Heart right ventricle (tissue), 16 donors: ENCODE data around the gene TIMM44. TPM values are rescaled to one million over a fixed set of nuclear protein-coding genes. Genes with fewer than 3 reads are reported as not detected.

Experiments used
- ATAC-seq, 8 donors: fragments of 200-7000 bp; cut with Tn5 transposase; one replicate each; pipeline ENCODE4 v1.9.1; 2020; ENCODE audit warnings: mild to moderate bottlenecking in 8 of 8, moderate library complexity in 8 of 8, moderate number of reproducible peaks in 1 of 8
- DNase-seq, 2 donors: peaks; one replicate each; pipeline ENCODE4 v3.0.0-alpha.2; 2020
- H3K27ac ChIP-seq, 10 donors: fragments of 200-600 bp; sonication (generic) in 2 of 10; one replicate each; pipeline versions ENCODE4 v1.5.0 to v1.8.0; 2020 to 2022; ENCODE audit warnings: mild to moderate bottlenecking in 3 of 10
- H3K27me3 ChIP-seq, 7 donors: fragments of 200-600 bp; one replicate each; pipeline ENCODE4 v1.8.0; 2021 to 2022; ENCODE audit warnings: mild to moderate bottlenecking in 2 of 7
- H3K36me3 ChIP-seq, 9 donors: fragments of 200-600 bp; sonication (generic) in 1 of 9; one replicate each; pipeline versions ENCODE4 v1.5.0 to v1.8.0; 2020 to 2022; ENCODE audit warnings: mild to moderate bottlenecking in 2 of 9
- H3K4me1 ChIP-seq, 9 donors: fragments of 200-600 bp; sonication (generic) in 1 of 9; one replicate each; pipeline versions ENCODE4 v1.5.0 to v1.8.0; 2020 to 2022; ENCODE audit warnings: mild to moderate bottlenecking in 4 of 9
- H3K4me3 ChIP-seq, 10 donors: fragments of 200-600 bp; sonication (generic) in 2 of 10; one replicate each; pipeline versions ENCODE4 v1.5.0 to v1.8.0; 2020 to 2022; ENCODE audit warnings: mild to moderate bottlenecking in 7 of 10, moderate library complexity in 2 of 10
- H3K9me3 ChIP-seq, 11 donors: fragments of 200-600 bp in 10 of 11; sonication (generic) in 2 of 11; one replicate each; pipeline versions ENCODE4 v1.5.0 to v1.8.0; 2013 to 2022; ENCODE audit warnings: mild to moderate bottlenecking in 2 of 11, control low read depth in 1 of 11, moderate library complexity in 1 of 11
- CTCF ChIP-seq, 9 donors: fragments of 200-600 bp; sonication (generic) in 2 of 9; IDR thresholded peaks; one replicate each; pipeline versions ENCODE4 v1.5.0 to v1.8.0; 2021 to 2022; ENCODE audit warnings: antibody characterized with exemption in 9 of 9, mild to moderate bottlenecking in 5 of 9, moderate library complexity in 1 of 9
- WGBS, 2 donors: extraction: QIAGEN DNeasy Blood & Tissue Kit; methylation state at CpG; one replicate each; pipeline ENCODE4 v1.1.7; 2013; ENCODE audit warnings: inconsistent platforms in 1 of 2; 5-methylcytosine and 5-hydroxymethylcytosine counted together
- intact Hi-C, 10 donors: fragments of 100-400 bp; cut with DNase I; formaldehyde crosslinking; loops; one replicate each; pipeline versions ENCODE4 v1.11.1 to v1.14.2; 2022
- polyA plus RNA-seq, 2 donors: library from polyadenylated mRNA; stranded (reverse); fragments of 200-250 nt; gene quantifications; one replicate each; pipeline ENCODE4 v1.2.3, GENCODE V29; 2013
- total RNA-seq, 10 donors: library from RNA; stranded (reverse); fragmentation: NEBNext Ultra II Directional in 3 of 10; extraction: Animal tissue kit (Norgen Biotek cat#: 25700) in 3 of 10; gene quantifications; one replicate each; pipeline versions ENCODE4 v1.2.1 to v1.2.4, GENCODE V29; 2021 to 2023
- donor health status: Arrhythmogenic right ventricular cardiomyopathy.
- donor health status: ischemic (EF 13 %, LVEDD 7.1; RV severe dilation, severe dysfunction).
- donor health status: healthy with polysubstance abuse.
- donor health status: DM: no; HTN: yes; CAD: no.
- donor health status: DM: no; HTN: no; CAD: no.
- donor health status: ischemic (EF 25% LVEDD 6.9; RV normal size, moderate dysfunction).
- donor health status: ischemic (EF 25% LVEDD 5.7; RV mildly dilated, moderate dysfunction).
- donor health status: healthy.
- donor health status: DM: yes; HTN: yes; CAD: no.
- donor health status: Ischemic cardiomyopathy.
- donor health status: ischemic (EF 35%, LVEDD 5.7; RV mildly dilated, moderate dysfunction).
- donor health status: nonischemic (EF 11% LVEDD 7.7; RV severe dilation, severe dysfunction).
- donor health status: DM: yes; HTN: yes; CAD: no.
- donor health status: PGD.
- donor health status: ischemic (EF 29% LVEDD 5.4; RV normal size, mild dysfunction).
- donor health status: nonischemic (EF 23%, LVEDD 6.1; RV moderate dilation, normal function).

Gene TIMM44
- total and polyA plus RNA-seq, 12 donors = 54.9 to 188 (median 73.1) TPM

DNA sequence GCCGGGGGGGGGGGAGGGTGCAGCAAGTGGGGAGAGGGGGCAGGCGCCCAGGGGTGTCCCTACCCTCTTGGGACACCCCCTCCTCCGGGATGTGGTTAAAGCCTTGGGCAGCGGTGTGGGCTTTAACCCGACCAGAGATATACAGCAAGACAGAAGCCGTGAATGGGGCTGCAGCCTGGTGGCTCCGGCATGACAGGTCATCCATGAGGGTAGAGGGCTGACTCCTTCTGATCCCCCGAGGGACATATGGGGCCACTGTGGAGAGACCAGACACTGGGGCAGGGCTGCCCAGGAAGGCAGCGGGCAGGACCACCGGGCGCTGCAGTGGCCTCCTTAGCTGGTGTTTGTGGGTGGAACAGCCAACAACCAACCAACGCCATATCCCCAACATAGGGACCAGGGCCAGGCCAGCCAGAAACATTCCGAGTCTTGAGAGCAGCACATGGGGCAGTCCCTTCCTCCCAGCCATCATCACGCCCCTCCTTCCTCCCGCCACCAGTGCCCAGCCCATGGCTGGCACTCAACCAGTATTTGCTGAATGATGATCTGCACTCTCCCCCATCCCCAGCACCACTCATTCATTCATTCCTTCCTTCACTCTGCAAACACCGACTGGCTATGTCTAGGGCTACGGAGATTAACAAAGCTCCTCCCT lies 43.8 kb upstream of the TIMM44 start:
- DNase-seq (no peak), ATAC-seq (no peak)
- intact Hi-C loops = no loop called here
- WGBS, 2 donors = 73 to 74% methylated on average over 15 to 17 of the region's 17 CpGs
- no peaks in the 10 kb centered on the region for H3K27me3 ChIP-seq
- TF ChIP-seq CTCF (IDR thresholded peaks at IDR 0.05) = no peak
- H3K4me1 ChIP-seq = peaks cover 8 to 67% (median 54%) of the 10 kb centered on the region in 9 donors
- H3K9me3 ChIP-seq = no peaks in the 10 kb centered on the region
- H3K4me3 ChIP-seq = no peak overlapping the region
- H3K27ac ChIP-seq = peak overlapping the region in 4 of 10 donors; percentile 12 to 54 (median 44)
- peaks cover 0 to 98% (median 26%) of the 10 kb centered on the region in 9 donors for H3K36me3 ChIP-seq

GRCh38 chr19:7986321-7987113 lies 43.1 kb upstream of the TIMM44 start:
- ATAC-seq = peak in 2 of 8 donors; percentile 17 to 41
- WGBS, 2 donors = 76 to 79% methylated on average over 22 to 23 of the region's 23 CpGs
- Histone ChIP-seq H3K4me3 (no peak overlapping the region), H3K9me3 (no peaks in the 10 kb centered on the region), H3K27me3 (no peaks in the 10 kb centered on the region), H3K4me1 (peaks cover 8 to 74% (median 54%) of the 10 kb centered on the region in 9 donors), H3K27ac (peak overlapping the region in 4 of 10 donors; percentile 12 to 45 (median 42)), H3K36me3 (peaks cover 0 to 98% (median 33%) of the 10 kb centered on the region in 9 donors)
- DNase-seq = no peak
- TF ChIP-seq CTCF (IDR thresholded peaks at IDR 0.05) = no peak
- intact Hi-C loops = no loop called here

GRCh38 chr19:7985481-7985911 lies 42.0 kb upstream of the TIMM44 start:
- WGBS, 2 donors = 78 to 82% methylated on average over 7 of the region's 7 CpGs

More at GRCh38 chr19:7985481-7985911, 42.0 kb upstream of the TIMM44 start:
- H3K27me3 ChIP-seq = no peaks in the 10 kb centered on the region
- intact Hi-C loops = no loop called here
- H3K4me1 ChIP-seq = peaks cover 8 to 74% (median 54%) of the 10 kb centered on the region in 9 donors
- H3K4me3 ChIP-seq = no peak overlapping the region
- H3K27ac ChIP-seq = no peak overlapping the region
- no peaks in the 10 kb centered on the region for H3K9me3 ChIP-seq
- no peak for TF ChIP-seq CTCF (IDR thresholded peaks at IDR 0.05)
- no peak for DNase-seq
- no peak for ATAC-seq
- peaks cover 0 to 98% (median 39%) of the 10 kb centered on the region in 9 donors for H3K36me3 ChIP-seq
